Activated CD8-positive, alpha-beta memory T cell treated with anti-CD3 and anti-CD28 coated beads for 1 hour (primary cell): ENCODE data around the gene HACD2.

Experiments
- DNase-seq, 2 donors: peaks; one replicate each; pipeline ENCODE4 v3.0.0-alpha.2; 2020; ENCODE audit warnings: low read depth in 1 of 2; ENCODE audit errors: extremely low read depth in 1 of 2

HACD2 gene

GRCh38 chr3:123449102-123449996 is 135.5 kb downstream of the HACD2 start:
- no peak for DNase-seq

- DNase-seq, result no peak
Measured at GRCh38 chr3:123448536-123449101, 136.2 kb downstream of the HACD2 start, which contains the start of gene ADCY5. TSS of gene ADCY5 (minus strand) at chr3:123449090. CDS start at chr3:123448545, 545 bp downstream.

- no peak for DNase-seq
Measured at GRCh38 chr3:123447749-123448517, 136.9 kb downstream of the HACD2 start.

- DNase-seq, result no peak
Measured at GRCh38 chr3:123447416-123447748, 137.5 kb downstream of the HACD2 start.

- DNase-seq, result no peak
Measured at GRCh38 chr3:123446610-123447109, 138.2 kb downstream of the HACD2 start.

GRCh38 chr3:123446210-123446609 is 138.6 kb downstream of the HACD2 start:
- DNase-seq, result no peak

GRCh38 chr3:123445702-123446101 is 139.2 kb downstream of the HACD2 start:
- no peak for DNase-seq

GRCh38 chr3:123444744-123445143 is 140.1 kb downstream of the HACD2 start:
- DNase-seq, result no peak

GRCh38 chr3:123444023-123444422 is 140.8 kb downstream of the HACD2 start:
- no peak for DNase-seq

- no peak for DNase-seq
Measured at GRCh38 chr3:123442908-123443307, 141.9 kb downstream of the HACD2 start.

- DNase-seq, result no peak
Measured at GRCh38 chr3:123442125-123442524, 142.7 kb downstream of the HACD2 start.
